Fibroblast of villous mesenchyme (primary cell): ENCODE data around the gene FRMPD1. TPM values are rescaled to one million over a fixed set of nuclear protein-coding genes. Genes with fewer than 3 reads are reported as not detected.

Experiments used
- DNase-seq: peaks from one replicate; pipeline ENCODE4 v3.0.0-alpha.2; 2010; ENCODE audit warnings: low read depth
- H3K4me3 ChIP-seq: 2 replicates; pipeline ENCODE4 v1.5.1; 2011; ENCODE audit warnings: low read depth, mild to moderate bottlenecking, low read length
- total RNA-seq: library from RNA; depleted of rRNA; stranded (reverse); fragments of >200 nt; gene quantifications from 2 replicates; pipeline ENCODE4 v1.2.3, GENCODE V29; 2012
- TF ChIP-seq, protein P1 (sequence below): IDR thresholded peaks from 2 replicates; pipeline ENCODE4 v1.5.1; 2012; ENCODE audit warnings: low read depth, mild to moderate bottlenecking, low read length; ENCODE audit not compliant: insufficient read depth

Gene FRMPD1
- total RNA-seq, 1 donor: not detected

DNA sequence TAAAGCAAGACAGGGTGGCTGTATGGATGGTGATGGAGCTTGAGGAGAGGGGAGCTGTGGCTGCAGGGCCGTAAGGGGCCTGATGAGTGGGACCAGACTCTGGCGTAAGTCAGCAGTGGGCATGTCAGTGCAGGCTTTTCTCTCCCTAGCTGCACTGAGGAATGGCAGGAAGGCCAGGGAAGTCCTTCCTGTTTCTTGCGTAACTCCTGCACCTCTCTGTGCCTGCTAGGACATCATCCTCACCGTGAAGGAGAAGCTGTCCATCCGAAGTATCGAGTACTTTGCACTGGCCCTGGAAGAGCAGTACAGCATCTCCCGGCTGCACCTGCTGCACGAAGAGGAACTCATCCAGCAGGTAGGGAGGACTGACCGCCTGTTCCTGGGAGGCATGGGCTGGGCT, 78.7 kb downstream of the FRMPD1 start:
- DNase-seq: no peak
- no peak overlapping the region for H3K4me3 ChIP-seq
- TF ChIP-seq, protein P1, sequence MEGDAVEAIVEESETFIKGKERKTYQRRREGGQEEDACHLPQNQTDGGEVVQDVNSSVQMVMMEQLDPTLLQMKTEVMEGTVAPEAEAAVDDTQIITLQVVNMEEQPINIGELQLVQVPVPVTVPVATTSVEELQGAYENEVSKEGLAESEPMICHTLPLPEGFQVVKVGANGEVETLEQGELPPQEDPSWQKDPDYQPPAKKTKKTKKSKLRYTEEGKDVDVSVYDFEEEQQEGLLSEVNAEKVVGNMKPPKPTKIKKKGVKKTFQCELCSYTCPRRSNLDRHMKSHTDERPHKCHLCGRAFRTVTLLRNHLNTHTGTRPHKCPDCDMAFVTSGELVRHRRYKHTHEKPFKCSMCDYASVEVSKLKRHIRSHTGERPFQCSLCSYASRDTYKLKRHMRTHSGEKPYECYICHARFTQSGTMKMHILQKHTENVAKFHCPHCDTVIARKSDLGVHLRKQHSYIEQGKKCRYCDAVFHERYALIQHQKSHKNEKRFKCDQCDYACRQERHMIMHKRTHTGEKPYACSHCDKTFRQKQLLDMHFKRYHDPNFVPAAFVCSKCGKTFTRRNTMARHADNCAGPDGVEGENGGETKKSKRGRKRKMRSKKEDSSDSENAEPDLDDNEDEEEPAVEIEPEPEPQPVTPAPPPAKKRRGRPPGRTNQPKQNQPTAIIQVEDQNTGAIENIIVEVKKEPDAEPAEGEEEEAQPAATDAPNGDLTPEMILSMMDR: no peak

DNA sequence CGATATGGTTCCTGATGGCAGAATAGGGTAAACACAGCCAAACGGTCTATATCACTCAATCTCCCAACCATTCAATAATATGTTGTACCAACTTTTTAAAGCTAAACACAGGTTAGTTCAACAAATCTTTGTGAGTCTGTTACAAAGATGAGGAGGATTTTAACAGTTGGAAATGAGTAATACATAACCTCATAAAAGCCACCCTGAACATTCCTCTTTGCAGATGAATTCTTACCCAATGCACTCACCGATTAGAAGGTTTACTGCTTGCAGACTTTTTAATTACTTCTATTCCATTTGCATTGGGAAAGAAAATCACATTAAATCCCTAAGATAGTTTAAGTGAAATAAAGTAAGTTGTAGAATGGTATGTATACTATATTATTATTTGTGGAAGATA, 79.5 kb downstream of the FRMPD1 start:
- H3K4me3 ChIP-seq: no peak overlapping the region
- TF ChIP-seq, protein P1: no peak
- DNase-seq: peak; percentile 49

DNA sequence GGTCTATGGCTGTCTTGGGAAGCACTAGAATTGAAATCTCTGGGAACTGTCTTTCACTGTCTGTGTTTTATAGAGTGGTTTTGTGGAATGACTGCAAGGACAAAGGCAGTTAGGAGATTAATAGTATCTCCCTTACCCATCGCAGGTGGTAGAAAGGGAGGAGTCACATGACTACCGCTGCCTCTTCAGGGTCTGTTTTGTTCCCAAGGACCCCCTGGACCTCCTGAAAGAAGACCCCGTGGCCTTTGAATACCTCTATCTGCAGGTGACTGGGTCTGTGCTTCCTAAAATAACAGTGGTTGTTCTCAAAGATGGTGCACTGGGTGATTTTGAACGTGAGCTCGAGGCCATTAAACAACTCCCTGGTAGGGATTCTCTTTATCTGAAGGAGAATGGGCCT, 80.1 kb downstream of the FRMPD1 start:
- no peak overlapping the region for H3K4me3 ChIP-seq
- DNase-seq: no peak
- TF ChIP-seq, protein P1: no peak

DNA sequence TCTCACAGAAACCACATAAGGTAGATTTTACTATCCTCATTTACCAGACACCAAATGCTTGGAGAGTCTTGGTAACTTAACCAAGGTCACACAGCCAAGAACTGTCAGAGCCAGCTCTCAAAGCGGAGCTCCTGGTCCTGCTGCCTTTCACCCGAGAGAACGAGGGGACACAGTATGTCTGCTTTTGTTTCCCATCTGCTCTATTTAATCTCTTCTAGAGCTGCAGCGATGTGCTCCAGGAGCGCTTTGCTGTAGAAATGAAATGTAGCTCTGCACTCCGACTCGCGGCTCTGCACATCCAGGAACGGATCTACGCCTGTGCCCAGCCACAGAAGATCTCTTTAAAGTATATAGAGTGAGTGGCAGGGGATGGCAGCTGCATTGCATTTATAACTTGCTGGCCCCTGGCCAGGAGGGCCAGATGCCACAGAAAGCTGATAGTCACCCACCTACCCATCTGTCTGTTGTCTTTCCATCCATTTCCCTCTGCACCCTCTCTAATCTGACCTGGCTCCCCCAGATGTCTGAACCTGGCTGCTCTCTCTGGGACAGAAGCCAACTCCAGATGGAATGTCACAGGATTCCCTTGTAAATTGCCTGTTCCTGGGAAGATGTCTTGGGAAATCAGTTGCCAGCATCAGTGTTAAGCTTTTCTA, 81.5 kb downstream of the FRMPD1 start:
- peak; percentile 67 for DNase-seq
- TF ChIP-seq, protein P1: no peak
- no peak overlapping the region for H3K4me3 ChIP-seq

DNA sequence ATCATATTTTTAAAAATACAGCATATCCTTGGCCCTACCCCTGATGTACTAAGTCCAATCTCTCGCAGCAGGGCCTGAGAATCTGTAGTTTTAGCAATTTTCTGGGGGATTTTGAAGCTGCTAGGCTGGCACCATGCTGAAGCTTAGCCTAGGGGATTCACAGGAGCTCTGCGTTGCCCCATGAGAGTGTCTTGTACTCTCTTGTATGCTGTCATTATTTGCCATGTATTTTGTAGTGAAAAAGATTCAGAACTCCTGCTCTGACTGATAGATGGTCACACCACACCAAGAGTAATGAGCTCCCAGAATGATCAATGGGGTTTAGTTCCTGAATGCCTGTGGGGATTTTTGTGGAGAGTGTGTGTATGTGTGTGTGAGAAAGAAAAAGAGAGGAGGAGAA, 82.2 kb downstream of the FRMPD1 start:
- no peak for DNase-seq
- TF ChIP-seq, protein P1: no peak
- no peak overlapping the region for H3K4me3 ChIP-seq

DNA sequence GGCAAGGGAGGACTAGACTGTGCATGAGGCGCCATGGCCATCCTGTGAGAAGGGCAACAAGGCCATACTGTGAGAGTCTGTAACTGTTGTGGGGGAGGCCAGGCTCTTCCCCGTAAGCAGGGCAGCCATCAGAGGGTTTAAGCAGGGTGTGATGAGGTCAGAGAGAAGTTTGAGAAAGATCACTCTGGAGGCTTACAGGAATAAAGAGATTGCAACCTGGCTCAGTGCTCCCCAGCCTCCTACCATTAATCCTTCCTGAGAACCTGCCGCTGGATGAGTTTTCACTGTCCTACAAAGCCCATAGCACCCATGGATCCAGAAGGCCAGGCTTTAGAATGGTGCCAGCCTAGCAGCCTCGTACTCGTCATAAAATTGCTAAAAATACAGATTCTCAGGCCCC, 88.5 kb downstream of the FRMPD1 start:
- TF ChIP-seq, protein P1: no peak
- H3K4me3 ChIP-seq: no peak overlapping the region
- no peak for DNase-seq

DNA sequence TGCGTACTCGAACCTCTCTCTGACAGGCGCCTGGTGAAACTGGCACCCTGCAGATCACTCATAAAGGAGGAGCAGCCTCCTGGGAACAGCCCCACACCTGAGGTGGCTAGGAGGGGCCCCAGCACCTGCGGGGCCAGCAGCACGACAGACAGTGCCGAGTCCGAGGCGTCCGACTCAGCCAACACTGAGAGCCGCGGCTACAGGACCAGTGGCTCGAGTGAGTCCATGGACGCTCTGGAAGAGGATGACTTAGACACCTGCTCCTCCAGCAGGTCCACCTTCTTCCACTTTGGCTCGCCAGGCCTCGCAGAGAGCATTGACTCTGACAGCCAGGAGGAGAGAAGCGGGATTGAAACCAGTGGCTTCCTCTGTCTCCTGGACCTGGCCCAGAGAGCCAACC, 89.4 kb downstream of the FRMPD1 start:
- TF ChIP-seq, protein P1: no peak
- DNase-seq: no peak

More for the DNA sequence above, 89.4 kb downstream of the FRMPD1 start:
- H3K4me3 ChIP-seq: no peak overlapping the region
